Measurements from ENCODE around the gene USP9X. TPM values are rescaled to one million over a fixed set of nuclear protein-coding genes. Genes with fewer than 3 reads are reported as not detected.

USP9X gene
- total and polyA plus RNA-seq, 9 of the 15 experiments (the other 6 are each of a cell fraction or from before 2014, with no cell fraction given), result 10.9 to 47.8 (median 29.5) TPM

DNA sequence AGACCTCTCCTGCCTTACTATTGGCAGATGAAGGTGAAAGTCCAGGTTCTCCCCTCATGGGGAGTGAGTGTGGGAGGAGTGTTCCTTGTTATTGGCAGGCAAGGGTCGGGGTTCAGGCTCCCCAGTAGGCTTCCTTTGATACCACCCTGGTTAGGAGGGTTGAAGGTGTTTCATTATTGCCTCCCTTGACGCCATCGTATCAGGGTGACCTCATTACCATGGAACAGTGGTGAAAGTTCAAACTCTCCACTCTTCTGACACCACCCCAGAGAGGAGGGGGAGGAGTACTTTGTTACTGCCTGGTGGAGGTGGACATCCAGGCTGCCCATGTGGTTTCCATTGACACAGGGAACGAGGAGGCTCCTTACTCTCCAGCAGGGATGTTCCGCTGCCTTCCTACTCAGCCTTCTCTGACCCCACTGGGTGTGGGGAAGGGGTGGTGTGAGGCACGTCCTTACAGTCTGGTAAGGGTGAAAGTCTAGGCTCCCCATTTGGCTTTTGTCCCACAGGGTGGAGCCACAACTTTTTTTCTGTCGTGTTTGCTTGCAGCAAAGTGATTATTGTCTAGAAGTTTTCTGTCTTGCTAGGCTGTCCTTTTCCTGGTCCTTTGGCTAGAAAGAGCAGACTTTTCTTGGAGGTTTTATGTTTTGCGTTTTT lies 37.2 kb upstream of the USP9X start (continued):
- TF ChIP-seq NFXL1 (CRISPR knock-in tag; IDR thresholded peaks at IDR 0.05) (no peak), ZNF444 (CRISPR knock-in tag; IDR thresholded peaks at IDR 0.05) (no peak), HMG20B (CRISPR knock-in tag; IDR thresholded peaks at IDR 0.05) (no peak), L3MBTL2 (IDR thresholded peaks at IDR 0.05) (peak; percentile 33), JUND (IDR thresholded peaks at IDR 0.05; ENCODE audit: borderline replicate concordance, low read depth, low read length) (no peak), JUND (tag; IDR thresholded peaks at IDR 0.05; ENCODE audit: borderline replicate concordance, low read depth, low read length) (peak; percentile 57; the same call in 1 of the 3 replicates), NFIC (IDR thresholded peaks at IDR 0.05) (peak; percentile 81), SUPT5H (IDR thresholded peaks at IDR 0.05) (0 out of 2 replicates have a peak, but pooled peaks have one; percentile 26), DDX20 (tag; IDR thresholded peaks at IDR 0.05; ENCODE audit: low read depth) (no peak), ZNF23 (CRISPR knock-in tag; IDR thresholded peaks at IDR 0.05) (no peak), PML (IDR thresholded peaks at IDR 0.05; ENCODE audit: low read length) (no peak)

DNA sequence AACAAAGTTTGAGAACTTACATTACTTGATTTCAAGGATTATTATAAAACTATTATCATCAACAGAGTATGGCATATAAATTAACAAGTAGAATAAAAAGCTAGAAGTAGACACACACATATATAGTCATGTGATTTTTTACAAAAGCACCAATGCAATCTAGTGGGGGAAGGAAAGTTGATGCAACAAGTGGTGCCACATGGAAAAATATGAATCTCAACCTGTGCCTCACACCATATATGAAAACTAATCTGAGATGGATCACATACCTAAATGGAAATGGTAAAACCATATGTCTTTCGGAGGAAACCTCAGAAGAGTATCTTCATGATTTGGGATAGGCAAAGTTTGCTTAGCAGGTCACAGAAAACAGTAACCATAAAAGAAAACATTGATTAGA lies 34.9 kb upstream of the USP9X start:
- Histone ChIP-seq H3K27ac (ENCODE audit: extremely low read depth, low read depth, low read length) (no peak overlapping the region), H3K27me3 (ENCODE audit: control insufficient read depth in 2 of 2, insufficient read depth in 2 of 2, low read length in 2 of 2) (no peaks in the 10 kb centered on the region), H3K79me2 (ENCODE audit: control insufficient read depth, insufficient read depth, low read length) (no peaks in the 10 kb centered on the region), H3K4me3 (no peak overlapping the region), H3K9me3 (replicated peaks; ENCODE audit: control insufficient read depth, insufficient read depth, low read depth, low read length) (no peaks in the 10 kb centered on the region), H3K36me3 (ENCODE audit: control insufficient read depth, insufficient read depth, low read length) (no peaks in the 10 kb centered on the region), H3K9me1 (ENCODE audit: control insufficient read depth, insufficient read depth, low read length) (no peaks in the 10 kb centered on the region), H4K20me1 (replicated peaks; ENCODE audit: control insufficient read depth, insufficient read depth, low read length) (no peaks in the 10 kb centered on the region), H2AFZ (ENCODE audit: low read depth, low read length) (no peak overlapping the region), H3K9ac (ENCODE audit: insufficient read depth in 1 of 2, low read depth in 2 of 2, low read length in 2 of 2) (no peak overlapping the region), H3K4me2 (ENCODE audit: insufficient read depth, low read length) (no peak overlapping the region), H3K4me1 (replicated peaks in 1 of 2; ENCODE audit: control insufficient read depth in 2 of 2, insufficient read depth in 2 of 2, low read length in 2 of 2) (peaks cover 0 to 4% of the 10 kb centered on the region in 2 experiments; a peak in 3 of 5 replicates)
- no peak for DNase-seq (ENCODE audit: extremely low read depth in 1 of 4, low spot score in 3 of 4)
- WGBS (ENCODE audit: insufficient coverage, low coverage, missing lambda C conversion rate), result 76% methylated on average over 1 of the region's 1 CpG
- BruUV-seq (replicated peaks), result no TSS peak
- intact Hi-C loops (cut with micrococcal nuclease), result no loop called here
- no peak for ATAC-seq
- in situ Hi-C loops (cut with MboI), result no loop called here
- CTCF ChIA-PET (ENCODE audit: low intra/inter-chr PET ratio), result no interaction called here
- FAIRE-seq, result no peak
- POLR2A ChIA-PET, result no interaction called here
- no peak for TF ChIP-seq ZKSCAN1 (IDR thresholded peaks at IDR 0.05; ENCODE audit: low read depth, low read length)
- TF ChIP-seq CBX8 (IDR thresholded peaks at IDR 0.05; ENCODE audit: borderline replicate concordance, extremely low read depth, low read depth, low read length, poor library complexity, severe bottlenecking), result no peak
- TF ChIP-seq MYC (IDR thresholded peaks at IDR 0.05; ENCODE audit: low read depth, low read length), result no peak
- TF ChIP-seq MYC (CRISPR knock-in tag; IDR thresholded peaks at IDR 0.05; ENCODE audit: borderline replicate concordance, low read depth), result no peak
- no peak for TF ChIP-seq CCNT2 (IDR thresholded peaks at IDR 0.05; ENCODE audit: borderline replicate concordance, extremely low read depth, insufficient read length, low read depth, low read length)
- TF ChIP-seq ZNF766 (CRISPR knock-in tag; conservative IDR thresholded peaks at IDR 0.05), result no peak
- TF ChIP-seq HLTF (IDR thresholded peaks at IDR 0.05), result no peak
- no peak for TF ChIP-seq GTF3C2 (IDR thresholded peaks at IDR 0.05; ENCODE audit: borderline replicate concordance, extremely low read depth, insufficient read length)
- no peak for TF ChIP-seq ZNF347 (CRISPR knock-in tag; IDR thresholded peaks at IDR 0.05; ENCODE audit: low read depth)
- TF ChIP-seq BDP1 (IDR thresholded peaks at IDR 0.05; ENCODE audit: insufficient read depth, insufficient read length), result no peak
- TF ChIP-seq BRF1 (IDR thresholded peaks at IDR 0.05; ENCODE audit: borderline replicate concordance, extremely low read depth, insufficient read length), result no peak
